Retina (tissue), 1 donor: ENCODE measurements around the gene NEK11.
A peak's percentile ranks its signal among the peaks of the same experiment; 100 is the strongest.
"Not testable (repeated sequence)": the region's sequence is repeated elsewhere in the genome, so short reads cannot be mapped to it uniquely, and the experiment has no call there.

ENCODE experiments used
- DNase-seq: peaks from one replicate; pipeline ENCODE4 v3.0.0-alpha.2; 2016

The NEK11 gene

GRCh38 chr3:131042271-131042985 lies 15.8 kb downstream of the NEK11 start:
- not testable (repeated sequence) for DNase-seq

GRCh38 chr3:131047582-131047981 lies 20.9 kb downstream of the NEK11 start:
- DNase-seq, result no peak

- DNase-seq, result no peak
These were observed 21.4 kb downstream of the NEK11 start for GRCh38 chr3:131048030-131048429.

- DNase-seq, result peak; percentile 51
These were observed 23.3 kb downstream of the NEK11 start for GRCh38 chr3:131050001-131050400.

DNA sequence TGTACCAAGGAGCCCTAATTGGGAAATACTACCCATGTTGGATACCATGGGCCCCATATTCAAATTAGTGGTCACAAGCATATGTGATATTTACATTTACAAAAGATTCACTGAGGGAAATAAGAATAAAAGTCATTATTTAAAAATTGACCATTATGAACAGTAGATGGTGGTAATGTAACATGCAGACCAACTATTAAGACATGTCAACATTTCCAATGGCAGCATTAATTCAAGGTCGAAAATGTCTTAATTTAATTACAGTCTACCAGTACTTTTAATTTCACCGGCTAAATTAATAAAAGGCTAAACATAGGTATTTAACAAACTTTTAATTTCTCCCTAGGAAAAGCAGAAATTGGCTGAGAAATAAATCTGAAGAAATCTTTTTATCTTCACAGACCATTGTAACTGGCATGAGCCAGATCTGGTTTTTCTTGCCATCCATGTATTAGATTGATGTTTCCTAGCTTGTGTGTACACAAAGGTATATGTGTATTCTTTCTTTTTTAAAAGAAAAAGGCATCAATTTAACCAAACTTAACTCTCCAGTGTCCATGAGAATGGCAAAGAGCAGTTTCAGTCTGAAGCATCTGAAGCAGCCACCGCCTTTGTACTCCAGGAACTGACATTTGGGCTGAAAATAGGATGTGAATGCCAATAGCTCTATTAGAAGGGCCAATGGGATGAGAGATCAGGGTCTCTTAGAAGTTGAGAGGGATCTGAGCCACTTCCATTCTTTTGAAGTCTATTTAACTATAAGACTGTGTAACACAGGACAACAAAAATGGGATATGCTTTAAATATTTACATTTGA lies 26.6 kb downstream of the NEK11 start:
- DNase-seq, result no peak

DNA sequence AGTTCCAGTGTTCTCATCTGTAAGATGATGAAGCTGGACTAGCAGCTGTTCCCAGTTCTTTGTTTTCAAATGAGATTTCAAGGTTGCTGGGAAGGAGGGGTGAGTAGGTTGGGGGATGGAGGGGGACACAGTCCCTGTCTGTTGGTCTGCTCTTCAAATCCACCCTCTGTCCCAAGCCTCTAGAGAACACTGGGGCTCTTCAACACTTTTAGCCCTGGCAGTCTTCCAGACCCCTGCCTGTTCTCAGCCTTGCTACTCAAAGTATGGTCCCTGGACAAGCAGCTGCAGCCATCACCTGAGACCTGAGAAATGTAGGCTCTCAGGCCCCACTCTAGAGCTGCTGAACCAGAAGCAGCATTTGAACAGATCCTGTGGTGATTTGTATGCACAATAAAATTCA lies 41.3 kb downstream of the NEK11 start:
- no peak for DNase-seq

- no peak for DNase-seq
These were observed 45.5 kb downstream of the NEK11 start for GRCh38 chr3:131072099-131072559.

DNA sequence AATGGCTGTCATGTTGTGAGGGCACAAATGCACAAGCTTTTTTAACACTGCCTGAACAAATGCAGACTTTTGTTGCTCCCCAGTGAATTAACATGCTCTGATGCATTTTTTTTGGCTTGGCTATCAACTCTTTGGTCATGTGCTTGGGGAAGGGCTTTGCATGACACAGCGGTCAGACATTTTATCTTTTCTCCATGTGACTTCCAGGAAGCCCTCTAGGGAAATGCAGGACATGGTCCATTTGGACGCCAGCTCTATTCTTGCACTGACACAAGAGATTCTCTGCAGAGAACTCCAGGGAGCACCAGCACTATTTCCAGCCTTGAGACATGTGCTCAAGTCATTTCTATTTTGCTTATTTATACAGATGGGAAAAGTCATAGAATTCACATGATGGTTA lies 46.2 kb downstream of the NEK11 start:
- DNase-seq, result no peak

DNA sequence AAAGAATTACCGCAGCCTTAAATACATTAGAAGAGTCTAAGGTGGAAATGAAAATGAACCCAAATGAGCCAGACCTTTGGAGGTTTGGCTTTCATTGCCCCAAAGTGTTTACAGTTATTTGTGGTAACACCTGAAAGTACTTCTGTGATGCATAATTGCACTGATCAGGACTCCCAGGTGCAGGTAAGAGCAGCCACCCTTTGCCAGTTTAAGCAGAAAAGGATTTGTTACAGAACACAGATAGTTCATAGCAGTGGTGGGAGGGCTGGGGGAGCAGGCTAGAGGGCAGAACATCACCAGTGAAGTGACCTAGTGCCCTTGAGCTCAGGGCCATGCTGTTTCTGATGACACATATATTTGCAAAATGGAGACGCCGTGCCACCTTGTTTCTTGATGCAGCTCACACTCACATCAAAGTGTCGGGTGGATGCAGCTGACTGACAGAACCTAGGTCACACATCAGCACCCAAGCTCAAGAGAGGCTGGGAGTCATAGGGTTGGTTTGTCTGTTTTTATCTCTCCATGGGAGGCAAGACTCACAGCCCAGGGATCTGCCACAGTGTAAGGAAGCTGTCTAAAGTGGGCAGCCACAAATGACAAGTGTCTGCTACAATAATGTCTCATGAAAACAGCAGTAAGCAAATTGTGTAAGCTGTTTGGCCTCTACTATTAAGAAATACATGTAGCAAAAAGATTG lies 49.1 kb downstream of the NEK11 start:
- DNase-seq, result no peak

GRCh38 chr3:131077904-131078303 lies 51.2 kb downstream of the NEK11 start:
- no peak for DNase-seq

GRCh38 chr3:131079086-131079485 lies 52.4 kb downstream of the NEK11 start:
- peak; percentile 49 for DNase-seq

GRCh38 chr3:131081224-131081623 lies 54.5 kb downstream of the NEK11 start:
- no peak for DNase-seq

- no peak for DNase-seq
These were observed 55.6 kb downstream of the NEK11 start for GRCh38 chr3:131082246-131082645.

- peak; percentile 83 for DNase-seq
These were observed 56.5 kb downstream of the NEK11 start for GRCh38 chr3:131082871-131083863.

DNA sequence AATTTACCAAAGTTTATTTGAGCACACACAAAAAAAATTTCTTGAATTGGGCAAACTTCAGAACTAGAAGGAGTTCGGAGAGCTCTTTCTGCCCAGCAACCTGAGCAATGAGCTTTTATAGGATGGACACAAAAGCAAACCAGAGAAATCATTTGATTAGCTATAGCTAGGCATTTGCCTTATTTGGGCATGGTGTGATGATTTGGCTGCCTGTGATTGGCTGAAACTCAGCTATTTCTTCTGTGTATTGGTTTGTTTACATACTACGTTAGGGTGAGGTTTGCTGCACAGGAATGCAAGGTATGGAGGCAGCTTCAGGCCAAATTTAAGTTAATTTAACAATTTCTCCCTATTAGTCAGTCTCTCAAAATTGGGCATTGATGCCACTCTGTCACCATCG lies 65.1 kb downstream of the NEK11 start:
- no peak for DNase-seq

GRCh38 chr3:131107637-131108433 lies 81.2 kb downstream of the NEK11 start:
- DNase-seq, result no peak

GRCh38 chr3:131109156-131109555 lies 82.5 kb downstream of the NEK11 start:
- DNase-seq, result no peak

GRCh38 chr3:131110087-131110486 lies 83.4 kb downstream of the NEK11 start:
- no peak for DNase-seq

GRCh38 chr3:131114256-131114655 lies 87.6 kb downstream of the NEK11 start:
- DNase-seq, result peak; percentile 77

- no peak for DNase-seq
These were observed 99.0 kb downstream of the NEK11 start for GRCh38 chr3:131125684-131126083.

- DNase-seq, result no peak
These were observed 114.2 kb downstream of the NEK11 start for GRCh38 chr3:131140891-131141290.
